Smooth muscle cell of the brain vasculature (primary cell): Measurements from ENCODE around the gene STOM.
"Not testable (repeated sequence)": the region's sequence is repeated elsewhere in the genome, so short reads cannot be mapped to it uniquely, and the experiment has no call there.

Experiments
- DNase-seq: peaks from one replicate; pipeline ENCODE4 v3.0.0-alpha.2; 2012; ENCODE audit warnings: low read depth, low spot score

Gene STOM

DNA sequence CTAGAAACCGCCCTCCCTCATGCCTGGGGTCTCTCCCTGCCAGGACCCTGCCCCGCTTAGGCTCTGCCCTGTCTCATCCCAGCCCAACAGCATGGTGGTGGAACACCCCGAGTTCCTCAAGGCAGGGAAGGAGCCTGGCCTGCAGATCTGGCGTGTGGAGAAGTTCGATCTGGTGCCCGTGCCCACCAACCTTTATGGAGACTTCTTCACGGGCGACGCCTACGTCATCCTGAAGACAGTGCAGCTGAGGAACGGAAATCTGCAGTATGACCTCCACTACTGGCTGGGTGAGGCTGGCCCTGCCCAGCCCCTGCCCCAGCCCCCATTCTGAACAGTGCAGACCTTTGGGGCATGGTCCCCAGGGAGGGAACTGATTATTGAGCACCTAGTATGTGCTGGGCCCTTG is 68.2 kb downstream of the STOM start:
- DNase-seq = no peak

GRCh38 chr9:121300283-121301119 is 69.5 kb downstream of the STOM start:
- no peak for DNase-seq

DNA sequence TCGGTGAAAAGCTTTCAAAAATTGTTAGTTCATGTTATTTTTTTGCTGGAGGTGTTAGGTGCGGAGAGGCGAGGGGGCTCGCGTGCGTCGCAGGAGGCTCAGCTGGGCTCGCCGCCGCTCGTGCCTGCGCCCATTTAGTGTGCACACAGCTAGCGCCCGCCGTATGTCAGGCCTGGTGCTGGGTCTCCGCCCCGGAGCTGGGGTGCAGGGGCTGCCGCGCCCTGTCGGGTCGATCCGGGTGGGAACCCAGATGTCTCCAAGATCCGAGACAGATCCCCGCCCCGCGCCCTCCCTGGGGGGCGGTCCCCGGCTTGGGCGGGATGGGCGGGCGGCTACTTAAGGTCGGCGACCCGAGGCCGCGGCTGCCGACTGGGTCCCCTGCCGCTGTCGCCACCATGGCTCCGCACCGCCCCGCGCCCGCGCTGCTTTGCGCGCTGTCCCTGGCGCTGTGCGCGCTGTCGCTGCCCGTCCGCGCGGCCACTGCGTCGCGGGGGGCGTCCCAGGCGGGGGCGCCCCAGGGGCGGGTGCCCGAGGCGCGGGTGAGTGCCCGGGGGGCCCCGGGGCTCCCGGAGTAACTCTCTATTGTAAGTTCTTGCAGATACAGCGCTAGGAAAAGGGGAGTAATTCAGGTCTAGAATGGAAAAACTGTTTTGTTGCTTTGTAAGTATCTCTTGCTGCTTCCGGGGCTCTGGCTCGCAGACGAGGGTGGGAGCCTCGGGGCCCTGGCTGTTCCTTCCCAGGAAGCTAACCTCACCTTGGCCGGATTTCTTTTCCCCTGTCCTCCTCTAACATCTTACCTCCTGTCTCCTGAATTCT is 70.4 kb downstream of the STOM start:
- no peak for DNase-seq

DNA sequence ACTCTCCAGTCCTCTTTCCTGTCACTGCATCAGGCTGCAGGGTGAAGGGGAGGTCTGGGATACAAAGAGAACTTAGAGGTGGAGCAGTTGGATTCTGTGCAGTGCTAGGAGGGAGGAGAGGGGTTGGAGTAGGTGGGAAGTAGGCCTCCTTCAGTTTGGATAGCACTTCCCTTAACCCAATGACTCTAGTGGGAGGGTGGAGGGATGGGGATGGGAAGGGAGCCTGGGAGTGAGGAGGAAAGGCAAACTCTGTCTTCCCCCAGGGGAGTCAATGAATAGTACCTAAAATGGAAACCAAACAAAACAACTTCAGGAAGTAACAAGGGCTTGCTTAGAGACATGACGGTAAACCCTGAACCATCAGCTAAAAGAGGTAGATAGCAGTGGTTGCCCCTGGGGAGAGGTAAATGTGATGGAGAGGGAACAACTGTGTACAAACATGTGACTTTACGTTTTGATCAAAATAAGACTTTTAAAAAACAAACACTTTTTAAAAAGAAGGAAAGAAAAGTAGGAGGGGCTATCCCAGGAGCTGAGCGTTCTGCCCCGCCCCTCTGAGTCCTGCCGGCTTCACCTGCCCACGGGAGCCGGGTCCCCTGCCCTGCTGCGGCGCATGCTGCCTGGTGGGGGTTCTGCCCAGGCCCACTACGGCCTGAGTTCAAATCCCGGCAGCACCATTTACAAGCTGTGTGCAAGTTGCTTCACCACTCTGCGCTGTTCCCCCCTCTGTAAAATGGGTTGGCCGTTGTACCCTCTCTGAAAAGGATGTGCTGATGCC is 71.2 kb downstream of the STOM start:
- DNase-seq = peak; percentile 69

GRCh38 chr9:121298016-121298538 is 72.0 kb downstream of the STOM start:
- no peak for DNase-seq

DNA sequence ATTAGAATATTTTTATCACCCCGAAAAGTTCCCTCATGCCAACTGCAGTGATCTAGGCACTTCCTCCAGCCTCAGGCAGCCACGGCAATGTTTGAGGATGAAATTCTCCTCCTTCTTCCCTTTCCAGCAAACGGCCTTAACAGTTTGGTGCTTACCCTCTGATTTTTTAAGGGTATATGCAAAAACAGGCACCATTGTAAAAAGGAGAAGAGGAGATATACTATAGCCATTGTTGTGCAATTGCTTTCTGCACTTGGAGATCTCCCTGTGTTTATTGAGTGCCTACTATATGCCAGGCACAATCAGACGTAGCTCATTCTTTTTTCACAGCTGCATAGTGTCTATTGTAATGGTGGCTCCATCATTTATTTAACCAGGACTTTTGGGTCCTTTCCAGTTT is 72.7 kb downstream of the STOM start:
- DNase-seq = no peak

DNA sequence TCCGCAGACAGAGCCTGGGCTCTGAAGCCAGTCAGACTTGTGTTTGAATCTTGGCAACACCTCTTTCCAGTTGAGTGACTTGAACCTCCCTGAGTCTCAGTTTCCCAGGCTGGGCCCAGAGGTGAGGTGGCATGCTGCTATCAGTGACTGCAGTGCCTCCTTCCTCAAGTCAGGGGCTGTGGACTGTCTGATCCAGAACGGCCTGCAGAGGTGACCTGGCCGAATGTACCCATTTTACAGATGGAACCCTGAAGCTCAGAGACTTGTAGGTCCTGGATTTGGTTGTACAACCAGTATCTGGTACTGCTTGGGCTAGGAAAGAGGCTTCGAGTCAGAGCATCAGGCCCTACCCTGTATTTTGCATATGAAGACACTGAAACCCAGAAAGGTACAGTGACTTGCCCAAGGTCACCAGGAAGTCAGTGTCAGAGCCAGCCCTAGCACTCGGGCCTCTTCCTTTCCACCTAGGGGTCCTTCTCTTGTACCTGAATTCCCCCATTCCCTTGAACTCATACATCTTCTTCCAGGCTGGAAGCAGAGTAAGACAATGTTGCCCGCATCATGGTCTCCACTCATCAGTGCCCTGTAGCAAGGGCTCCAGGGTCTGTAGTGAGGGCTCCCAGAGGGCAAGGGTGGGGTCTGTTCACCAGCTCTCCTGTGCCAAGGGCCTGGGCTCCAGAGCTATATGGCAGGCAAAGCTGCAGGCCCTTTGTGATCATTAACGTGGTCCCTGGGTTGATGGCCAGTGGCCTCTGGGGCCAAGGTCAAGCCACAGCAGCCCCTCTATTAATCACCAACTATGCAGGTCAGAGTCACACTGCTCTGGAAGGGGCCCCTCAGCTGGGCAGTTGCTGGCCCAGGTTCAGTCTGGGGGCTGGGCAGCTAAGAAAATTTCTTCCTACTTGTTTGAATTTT is 73.6 kb downstream of the STOM start:
- no peak for DNase-seq

DNA sequence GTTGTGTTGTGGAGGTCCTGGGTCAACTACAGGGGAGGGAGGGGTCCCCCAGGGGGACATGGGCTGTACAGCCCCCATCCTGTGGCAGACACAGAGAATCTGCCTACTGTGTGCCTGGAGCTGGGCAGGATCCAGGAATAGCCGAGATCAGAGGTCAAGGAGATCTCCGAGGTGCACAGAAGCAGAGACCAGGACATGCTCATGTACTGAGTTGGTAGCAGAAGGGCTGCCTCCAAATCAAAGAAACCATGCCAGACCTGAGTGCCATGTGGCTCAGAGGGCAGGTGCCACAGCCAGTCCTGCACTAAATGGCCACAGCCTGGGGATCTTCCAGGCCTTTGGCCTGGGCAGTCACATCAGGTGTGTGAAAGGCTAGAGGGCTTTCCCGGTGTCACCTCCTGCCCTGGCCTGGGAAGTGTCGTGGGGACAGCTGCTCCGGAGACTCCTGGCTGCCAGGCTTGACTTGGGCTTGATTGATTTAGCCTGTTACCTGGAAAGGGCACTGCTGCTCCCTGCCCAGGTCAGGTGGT is 74.3 kb downstream of the STOM start:
- DNase-seq = no peak

GRCh38 chr9:121294866-121295661 is 75.0 kb downstream of the STOM start:
- no peak for DNase-seq

GRCh38 chr9:121294151-121294743 is 75.8 kb downstream of the STOM start:
- DNase-seq = no peak

- DNase-seq = no peak
Observed at GRCh38 chr9:121292801-121293241, 77.2 kb downstream of the STOM start.

DNA sequence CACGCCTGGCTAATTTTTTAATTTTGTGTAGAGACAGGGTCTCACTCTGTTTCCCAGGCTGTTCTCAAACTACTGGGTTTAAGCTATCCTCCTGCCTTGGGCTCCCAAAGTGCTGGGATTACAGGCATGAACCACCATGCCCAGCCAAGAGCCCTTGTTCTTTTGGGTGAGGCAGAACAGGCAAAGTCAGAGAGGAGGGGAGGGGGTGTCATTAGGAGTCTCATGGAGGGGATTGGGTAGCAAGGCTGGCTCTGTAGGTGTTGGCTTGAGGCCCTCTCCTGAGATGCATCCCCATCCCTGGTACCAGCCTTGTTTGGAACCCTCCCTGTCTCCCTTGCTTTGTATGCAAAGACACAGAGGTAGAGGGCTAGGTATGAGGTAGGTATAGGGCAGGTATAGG is 78.0 kb downstream of the STOM start:
- DNase-seq = no peak

- not testable (repeated sequence) for DNase-seq
Observed at GRCh38 chr9:121291536-121291935, 78.5 kb downstream of the STOM start.

DNA sequence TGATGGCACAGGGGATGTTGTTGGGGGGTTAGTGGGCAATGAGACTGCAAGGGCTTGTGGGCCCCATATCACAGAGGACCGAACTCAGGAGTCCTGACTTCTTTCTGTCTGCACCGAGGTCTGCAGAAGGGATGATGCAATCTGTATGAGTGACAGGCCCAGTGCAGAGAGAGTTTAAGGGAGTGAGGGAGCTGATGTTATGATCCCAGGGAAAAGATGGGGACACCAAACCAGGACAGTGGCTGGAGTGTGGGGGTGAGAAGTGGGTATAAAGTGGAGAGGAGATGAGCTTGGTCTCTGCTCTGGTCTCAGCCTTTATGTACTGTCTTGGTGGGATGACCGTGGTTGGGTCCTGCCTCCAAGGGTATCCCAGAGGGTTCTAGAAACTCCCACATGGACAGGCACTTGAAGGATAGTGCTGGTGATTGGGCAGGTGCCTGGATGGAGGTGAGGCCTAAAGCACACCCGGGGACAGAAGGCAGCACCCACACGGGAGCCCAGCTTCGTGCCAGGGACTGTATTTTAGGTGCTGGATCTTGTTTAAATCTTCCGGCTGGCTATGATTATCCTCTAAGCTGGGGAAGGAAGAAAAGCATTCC is 80.2 kb downstream of the STOM start:
- no peak for DNase-seq

- DNase-seq = peak; percentile 46
Observed at GRCh38 chr9:121289026-121289771, 80.9 kb downstream of the STOM start.
